Endothelial cell of umbilical vein (primary cell): Measurements from ENCODE around the gene AEBP1. TPM values are rescaled to one million over a fixed set of nuclear protein-coding genes. Genes with fewer than 3 reads are reported as not detected.

ENCODE experiments used
- BruUV-seq: library from RNA; stranded (reverse); fragments of 400-500 nt; replicated peaks from 2 replicates; lab custom pipeline; 2021; lab: Mats Ljungman, UMichigan
- CTCF ChIA-PET: fragments of 300-600, 350-600 bp; sonication (Branson Sonifier 250); formaldehyde crosslinking; loops from one replicate; lab custom pipeline; 2021; ENCODE audit warnings: antibody characterized with exemption, inconsistent platforms; lab: Charles Lee
- POLR2A ChIA-PET: fragments of 300-600, 350-600 bp; sonication (Branson Sonifier 250); formaldehyde crosslinking; loops from one replicate; lab custom pipeline; 2021; ENCODE audit warnings: antibody characterized with exemption, inconsistent platforms; lab: Charles Lee
- DNase-seq: peaks from one replicate; pipeline ENCODE4 v3.0.0-alpha.2; 2011; ENCODE audit warnings: low read depth, low spot score
- FAIRE-seq: peaks from 2 replicates; lab custom pipeline; 2011; peaks lifted over from hg19 to GRCh38; lab: Jason Lieb, UNC
- H2AFZ ChIP-seq: 2 replicates; pipeline ENCODE4 v1.6.0; 2012; ENCODE audit warnings: low read depth, low read length, control low read depth, inconsistent platforms
- H3K27ac ChIP-seq: 2 replicates; pipeline ENCODE4 v1.5.1; 2011; ENCODE audit warnings: low read depth, mild to moderate bottlenecking, control low read depth, low read length, moderate library complexity; ENCODE audit not compliant: insufficient read depth
- H3K27me3 ChIP-seq, 2 experiments: 2 replicates each; pipeline versions ENCODE4 v1.6.0 to v1.6.1; 2011; ENCODE audit warnings: low read length in 2 of 2, mixed read lengths in 1 of 2; ENCODE audit not compliant: control insufficient read depth in 2 of 2, insufficient read depth in 2 of 2
- H3K36me3 ChIP-seq, 2 experiments: 2 replicates in 1 of 2; 3 replicates in 1 of 2; pipeline ENCODE4 v1.5.1; 2011; ENCODE audit warnings: low read length in 2 of 2, mild to moderate bottlenecking in 1 of 2, moderate library complexity in 1 of 2; ENCODE audit not compliant: control insufficient read depth in 2 of 2, insufficient read depth in 2 of 2; ENCODE audit errors: extremely low read depth in 1 of 2
- H3K4me1 ChIP-seq: 3 replicates; pipeline ENCODE4 v1.5.1; 2011; ENCODE audit warnings: mild to moderate bottlenecking, low read length; ENCODE audit not compliant: control insufficient read depth, insufficient read depth; ENCODE audit errors: extremely low read depth
- H3K4me2 ChIP-seq: 2 replicates; pipeline ENCODE4 v1.6.1; 2011; ENCODE audit warnings: low read length, control low read depth, mixed read lengths; ENCODE audit not compliant: insufficient read depth
- H3K4me3 ChIP-seq, 3 experiments: fragments of 200-600 bp in 1 of 3; sonication (generic), shearing (Covaris generic) in 1 of 3; replicated peaks in 1 of 3; 2 replicates each; pipeline ENCODE4 v1.5.1; 2011 to 2016; ENCODE audit warnings: control low read depth in 3 of 3, low read length in 3 of 3, mild to moderate bottlenecking in 2 of 3, inconsistent platforms in 1 of 3, low read depth in 1 of 3, moderate library complexity in 1 of 3; ENCODE audit not compliant: insufficient read depth in 1 of 3
- H3K79me2 ChIP-seq: 2 replicates; pipeline ENCODE4 v1.6.0; 2012; ENCODE audit warnings: low read length, inconsistent platforms; ENCODE audit not compliant: control insufficient read depth, insufficient read depth
- H3K9ac ChIP-seq: replicated peaks from 2 replicates; pipeline ENCODE3; 2011; ENCODE audit warnings: low read length, control low read depth; ENCODE audit not compliant: insufficient read depth; ENCODE audit errors: extremely low read depth
- H3K9me1 ChIP-seq: replicated peaks from 3 replicates; pipeline ENCODE4 v1.6.0; 2011; ENCODE audit warnings: mild to moderate bottlenecking, low read length; ENCODE audit not compliant: control insufficient read depth, insufficient read depth; ENCODE audit errors: extremely low read depth
- H3K9me3 ChIP-seq: replicated peaks from 2 replicates; pipeline ENCODE4 v1.5.1; 2012; ENCODE audit warnings: low read length, inconsistent platforms; ENCODE audit not compliant: control insufficient read depth, insufficient read depth
- H4K20me1 ChIP-seq: replicated peaks from 2 replicates; pipeline ENCODE3; 2011; ENCODE audit warnings: mild to moderate bottlenecking, low read length; ENCODE audit not compliant: control insufficient read depth, insufficient read depth; ENCODE audit errors: extremely low read depth
- MYC ChIP-seq: IDR thresholded peaks from one replicate; pipeline ENCODE4 v1.6.1; 2011; ENCODE audit warnings: mild to moderate bottlenecking, low read depth, low read length
- POLR2A ChIP-seq: IDR thresholded peaks from 2 replicates; pipeline ENCODE4 v1.6.1; 2012; ENCODE audit warnings: low read depth, mild to moderate bottlenecking, control low read depth, low read length
- POLR2AphosphoS5 ChIP-seq: IDR thresholded peaks from 2 replicates; pipeline ENCODE4 v1.6.1; 2012; ENCODE audit warnings: low read depth, mild to moderate bottlenecking, control low read depth, low read length, moderate library complexity; ENCODE audit not compliant: insufficient read depth
- dilution Hi-C: fragments of 300-500 bp; cut with MboI; formaldehyde crosslinking; loops from one replicate; pipeline ENCODE4 v1.15.0; 2019; ENCODE audit warnings: low sequenced_read_pairs; ENCODE audit not compliant: extremely low pct_ligation_motif_present
- intact Hi-C: fragments of 100-400 bp; cut with micrococcal nuclease; formaldehyde crosslinking; loops from one replicate; pipeline ENCODE4 v1.10.0; 2022
- polyA plus RNA-seq, 4 experiments: library from polyadenylated mRNA; depleted of rRNA in 3 of 4; stranded (reverse) in 3 of 4; unstranded in 1 of 4; fragments of >200 nt; gene quantifications; 2 replicates each; pipeline versions ENCODE4 v1.2.1 to v1.2.3, GENCODE V29; 2011 to 2012; ENCODE audit warnings: missing spikeins in 1 of 4
- total RNA-seq: library from RNA; stranded (reverse); gene quantifications from 2 replicates; pipeline ENCODE4 v1.2.3, GENCODE V29; 2021
- TF ChIP-seq, protein P1 (sequence below), 2 donors: IDR thresholded peaks; 1 replicate in 1 of 2; 2 replicates in 1 of 2; pipeline ENCODE4 v1.5.1; 2011; ENCODE audit warnings: low read length in 2 of 2, mild to moderate bottlenecking in 2 of 2, moderate library complexity in 2 of 2, control low read depth in 1 of 2, inconsistent platforms in 1 of 2, low read depth in 1 of 2; ENCODE audit not compliant: insufficient read depth in 1 of 2; ENCODE audit errors: extremely low read depth in 1 of 2

Gene AEBP1
- total and polyA plus RNA-seq, 2 donors (not counting 3 experiments of a cell fraction or from before 2014, with no cell fraction given): 20.6 to 48.0 TPM

DNA sequence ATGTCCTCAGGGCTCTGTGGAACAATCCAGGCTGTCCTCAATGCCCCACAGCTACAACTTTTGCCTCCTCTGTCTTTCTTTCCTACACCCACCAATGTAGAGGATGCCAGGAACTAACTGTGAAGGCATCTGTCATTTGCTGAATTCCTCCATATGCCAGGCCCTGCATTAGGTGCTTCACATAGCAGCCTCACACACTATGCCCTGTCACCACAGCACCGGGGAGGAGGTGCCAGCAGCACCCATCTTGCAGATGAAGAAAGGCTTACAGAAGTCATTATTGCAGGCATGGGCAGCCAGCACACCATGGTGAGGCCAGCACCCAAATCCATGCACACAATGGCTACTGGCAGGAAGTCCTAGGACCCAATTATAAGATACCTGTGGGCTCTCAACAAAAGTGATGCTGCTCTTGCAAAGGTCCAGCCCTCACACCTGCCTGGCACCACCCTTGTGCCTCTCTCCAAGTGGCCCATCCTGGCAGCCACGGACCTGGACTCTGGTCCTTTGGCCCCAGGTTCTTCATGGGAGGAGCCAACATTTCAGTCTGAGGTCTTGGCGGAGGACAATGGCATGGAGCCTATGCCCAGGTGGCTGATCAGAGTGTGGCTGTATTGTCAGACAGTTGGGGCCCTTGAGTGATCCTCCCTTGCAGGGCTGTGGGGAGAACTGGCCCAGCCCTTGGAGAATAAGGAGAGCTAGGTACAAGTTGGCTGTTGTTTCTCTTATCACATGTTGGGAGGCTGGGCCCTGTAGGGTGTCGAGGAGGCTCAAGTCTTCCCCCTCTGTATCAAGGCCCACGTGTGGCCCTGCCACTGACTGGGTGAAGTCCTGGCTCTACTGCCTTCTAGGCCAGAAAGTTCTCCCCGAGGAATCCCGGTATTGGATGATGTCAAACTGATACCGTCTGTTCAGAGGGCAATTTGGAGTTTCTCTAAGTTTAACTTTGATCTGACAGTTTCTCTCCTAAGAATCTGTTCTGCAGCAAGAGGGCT is 51.3 kb downstream of the AEBP1 start:
- H3K27ac ChIP-seq: no peak overlapping the region
- no peaks in the 10 kb centered on the region for H3K27me3 ChIP-seq
- BruUV-seq: no TSS peak
- H4K20me1 ChIP-seq: no peaks in the 10 kb centered on the region
- H3K36me3 ChIP-seq: no peaks in the 10 kb centered on the region
- no peaks in the 10 kb centered on the region for H3K79me2 ChIP-seq
- DNase-seq: no peak
- TF ChIP-seq, protein P1, sequence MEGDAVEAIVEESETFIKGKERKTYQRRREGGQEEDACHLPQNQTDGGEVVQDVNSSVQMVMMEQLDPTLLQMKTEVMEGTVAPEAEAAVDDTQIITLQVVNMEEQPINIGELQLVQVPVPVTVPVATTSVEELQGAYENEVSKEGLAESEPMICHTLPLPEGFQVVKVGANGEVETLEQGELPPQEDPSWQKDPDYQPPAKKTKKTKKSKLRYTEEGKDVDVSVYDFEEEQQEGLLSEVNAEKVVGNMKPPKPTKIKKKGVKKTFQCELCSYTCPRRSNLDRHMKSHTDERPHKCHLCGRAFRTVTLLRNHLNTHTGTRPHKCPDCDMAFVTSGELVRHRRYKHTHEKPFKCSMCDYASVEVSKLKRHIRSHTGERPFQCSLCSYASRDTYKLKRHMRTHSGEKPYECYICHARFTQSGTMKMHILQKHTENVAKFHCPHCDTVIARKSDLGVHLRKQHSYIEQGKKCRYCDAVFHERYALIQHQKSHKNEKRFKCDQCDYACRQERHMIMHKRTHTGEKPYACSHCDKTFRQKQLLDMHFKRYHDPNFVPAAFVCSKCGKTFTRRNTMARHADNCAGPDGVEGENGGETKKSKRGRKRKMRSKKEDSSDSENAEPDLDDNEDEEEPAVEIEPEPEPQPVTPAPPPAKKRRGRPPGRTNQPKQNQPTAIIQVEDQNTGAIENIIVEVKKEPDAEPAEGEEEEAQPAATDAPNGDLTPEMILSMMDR (IDR thresholded peaks at IDR 0.05; ENCODE audit: extremely low read depth in 1 of 2, insufficient read depth in 1 of 2, low read depth in 1 of 2, low read length in 2 of 2): no peak
- TF ChIP-seq POLR2AphosphoS5: no peak
- TF ChIP-seq MYC: no peak
- TF ChIP-seq POLR2A: no peak
- FAIRE-seq: no peak
- dilution Hi-C loops (no loop called here), intact Hi-C loops (no loop called here)
- ChIA-PET POLR2A (no interaction called here), CTCF (interaction anchor here (0.9 to 1.1 kb wide), 2 partner anchors 13 to 15 kb away, joined by 3 read pairs; no protein-coding TSS in a partner anchor)
- H2AFZ ChIP-seq: no peak overlapping the region
- no peaks in the 10 kb centered on the region for H3K9me1 ChIP-seq
- H3K4me2 ChIP-seq: no peak overlapping the region
- no peaks in the 10 kb centered on the region for H3K4me1 ChIP-seq
- no peak overlapping the region for H3K4me3 ChIP-seq
- no peak overlapping the region for H3K9ac ChIP-seq
- H3K9me3 ChIP-seq: no peaks in the 10 kb centered on the region
